ENCODE measurements around the gene GPAM.
A peak's percentile ranks its signal among the peaks of the same experiment; 100 is the strongest.

The GPAM gene, protein sequence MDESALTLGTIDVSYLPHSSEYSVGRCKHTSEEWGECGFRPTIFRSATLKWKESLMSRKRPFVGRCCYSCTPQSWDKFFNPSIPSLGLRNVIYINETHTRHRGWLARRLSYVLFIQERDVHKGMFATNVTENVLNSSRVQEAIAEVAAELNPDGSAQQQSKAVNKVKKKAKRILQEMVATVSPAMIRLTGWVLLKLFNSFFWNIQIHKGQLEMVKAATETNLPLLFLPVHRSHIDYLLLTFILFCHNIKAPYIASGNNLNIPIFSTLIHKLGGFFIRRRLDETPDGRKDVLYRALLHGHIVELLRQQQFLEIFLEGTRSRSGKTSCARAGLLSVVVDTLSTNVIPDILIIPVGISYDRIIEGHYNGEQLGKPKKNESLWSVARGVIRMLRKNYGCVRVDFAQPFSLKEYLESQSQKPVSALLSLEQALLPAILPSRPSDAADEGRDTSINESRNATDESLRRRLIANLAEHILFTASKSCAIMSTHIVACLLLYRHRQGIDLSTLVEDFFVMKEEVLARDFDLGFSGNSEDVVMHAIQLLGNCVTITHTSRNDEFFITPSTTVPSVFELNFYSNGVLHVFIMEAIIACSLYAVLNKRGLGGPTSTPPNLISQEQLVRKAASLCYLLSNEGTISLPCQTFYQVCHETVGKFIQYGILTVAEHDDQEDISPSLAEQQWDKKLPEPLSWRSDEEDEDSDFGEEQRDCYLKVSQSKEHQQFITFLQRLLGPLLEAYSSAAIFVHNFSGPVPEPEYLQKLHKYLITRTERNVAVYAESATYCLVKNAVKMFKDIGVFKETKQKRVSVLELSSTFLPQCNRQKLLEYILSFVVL

DNA sequence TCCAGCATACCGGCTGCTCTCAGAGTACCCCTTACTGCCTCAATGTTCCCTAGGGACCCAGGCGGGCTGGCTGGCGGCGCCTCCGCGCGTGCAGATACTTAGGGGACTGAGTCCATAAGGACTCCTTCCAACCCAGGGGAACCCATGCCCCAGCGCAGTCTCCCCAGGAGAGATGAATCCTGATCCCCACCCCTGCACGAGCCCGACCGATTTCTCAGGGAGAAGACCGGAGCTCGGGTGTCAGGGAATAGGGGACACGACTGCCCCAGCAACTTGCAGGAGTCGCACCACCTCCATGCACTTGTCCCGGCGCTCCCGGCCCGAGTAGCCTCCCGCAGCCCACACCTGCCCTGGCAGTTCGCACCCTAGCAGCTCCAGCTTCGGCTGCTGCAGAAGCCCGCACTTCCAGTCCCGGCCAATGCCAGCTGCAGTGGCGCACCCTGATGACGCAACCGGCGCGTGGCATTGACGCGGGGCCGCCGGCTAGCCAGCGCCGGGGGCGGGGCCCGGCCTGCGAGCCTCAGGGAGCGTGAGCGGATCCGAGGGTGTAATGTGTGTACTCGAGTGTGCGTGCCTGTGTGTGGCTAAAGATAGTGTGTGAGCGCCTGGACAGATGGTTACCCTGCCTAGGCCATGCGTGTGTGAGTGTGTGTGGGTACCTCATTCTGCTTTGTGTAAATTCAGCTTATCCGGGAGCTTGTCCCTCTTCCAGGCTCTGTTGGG lies at the start of gene GPAM:
Gene GPAM, minus strand, starts transcription at position 437 of the 723 bp plus-strand sequence. CDS start 1,981 bp downstream, outside the sequence.
- DNase-seq (ENCODE audit: low read depth), result peak; percentile 65
- in situ Hi-C loops (cut with HindIII; ENCODE audit: low sequenced_read_pairs), result no loop called here
- TF ChIP-seq, protein P1, sequence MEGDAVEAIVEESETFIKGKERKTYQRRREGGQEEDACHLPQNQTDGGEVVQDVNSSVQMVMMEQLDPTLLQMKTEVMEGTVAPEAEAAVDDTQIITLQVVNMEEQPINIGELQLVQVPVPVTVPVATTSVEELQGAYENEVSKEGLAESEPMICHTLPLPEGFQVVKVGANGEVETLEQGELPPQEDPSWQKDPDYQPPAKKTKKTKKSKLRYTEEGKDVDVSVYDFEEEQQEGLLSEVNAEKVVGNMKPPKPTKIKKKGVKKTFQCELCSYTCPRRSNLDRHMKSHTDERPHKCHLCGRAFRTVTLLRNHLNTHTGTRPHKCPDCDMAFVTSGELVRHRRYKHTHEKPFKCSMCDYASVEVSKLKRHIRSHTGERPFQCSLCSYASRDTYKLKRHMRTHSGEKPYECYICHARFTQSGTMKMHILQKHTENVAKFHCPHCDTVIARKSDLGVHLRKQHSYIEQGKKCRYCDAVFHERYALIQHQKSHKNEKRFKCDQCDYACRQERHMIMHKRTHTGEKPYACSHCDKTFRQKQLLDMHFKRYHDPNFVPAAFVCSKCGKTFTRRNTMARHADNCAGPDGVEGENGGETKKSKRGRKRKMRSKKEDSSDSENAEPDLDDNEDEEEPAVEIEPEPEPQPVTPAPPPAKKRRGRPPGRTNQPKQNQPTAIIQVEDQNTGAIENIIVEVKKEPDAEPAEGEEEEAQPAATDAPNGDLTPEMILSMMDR (IDR thresholded peaks at IDR 0.05; ENCODE audit: low read depth, low read length, missing control alignments), result no peak

DNA sequence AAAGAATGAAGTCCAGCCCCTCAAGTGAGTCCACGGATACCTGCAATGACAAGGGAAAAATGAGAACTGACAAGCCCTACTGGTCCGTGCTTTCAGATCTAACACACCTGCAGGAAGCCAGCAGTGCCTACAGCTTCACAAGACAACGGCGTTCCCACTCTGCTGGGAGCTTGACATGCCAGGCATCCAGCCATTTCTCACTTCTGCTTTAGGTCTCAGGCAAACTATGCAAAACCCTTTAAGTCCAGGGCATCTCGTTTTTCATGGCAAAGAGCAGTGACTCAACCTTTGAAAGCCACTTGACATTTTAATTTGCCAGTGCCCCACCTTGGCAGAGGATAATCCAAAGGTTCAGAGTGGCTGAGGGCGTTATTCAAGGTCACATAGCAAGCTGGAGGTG lies 49.1 kb upstream of the GPAM start:
- TF ChIP-seq, protein P1 (IDR thresholded peaks at IDR 0.05; ENCODE audit: low read depth, low read length, missing control alignments), result no peak
- DNase-seq (ENCODE audit: low read depth), result no peak
- H3K4me3 ChIP-seq (ENCODE audit: low read depth, low read length), result no peak overlapping the region
- in situ Hi-C loops (cut with HindIII; ENCODE audit: low sequenced_read_pairs), result no loop called here

More for the DNA sequence above, at the start of gene GPAM:
- H3K4me3 ChIP-seq (ENCODE audit: low read depth, low read length), result peak within 1 kb of the TSS; percentile 85

DNA sequence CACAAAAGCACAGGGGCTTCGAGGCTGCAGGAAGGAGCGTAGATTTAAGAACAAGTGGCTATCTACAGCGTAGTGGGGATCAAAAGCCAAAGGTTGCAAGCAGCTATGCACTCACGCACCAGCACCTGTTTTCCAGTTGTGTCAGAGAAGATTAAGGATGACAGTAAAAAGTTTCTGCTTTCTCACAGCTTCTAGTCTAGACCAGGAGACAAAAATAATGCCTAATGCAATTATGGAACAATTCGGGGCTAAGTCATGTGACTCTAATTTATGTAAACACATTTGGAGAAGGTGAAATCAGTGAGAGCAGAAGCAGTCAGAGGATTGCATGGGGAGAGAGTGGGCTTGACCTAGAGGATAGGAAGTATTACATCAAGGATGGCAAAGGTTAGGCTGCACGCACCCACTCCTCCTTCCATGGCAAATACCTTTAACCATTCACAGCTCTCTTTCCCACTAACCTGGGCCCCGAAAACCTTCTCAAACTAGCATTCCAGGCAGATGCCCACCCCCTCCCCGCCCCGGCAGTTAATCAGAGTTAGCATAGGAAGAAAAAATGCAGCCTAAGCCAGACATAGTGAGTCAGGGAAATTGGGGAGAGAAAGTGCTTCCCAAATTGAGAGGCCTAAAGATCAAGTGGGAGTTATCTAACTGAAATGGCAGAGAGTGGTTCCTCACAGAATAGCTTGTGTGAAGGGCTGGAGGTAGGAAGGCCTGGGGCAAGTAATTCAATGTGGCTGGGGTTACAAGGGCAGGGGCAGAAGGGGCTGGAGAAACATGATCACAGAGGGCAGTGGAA lies 48.2 kb upstream of the GPAM start:
- TF ChIP-seq, protein P1 (IDR thresholded peaks at IDR 0.05; ENCODE audit: low read depth, low read length, missing control alignments), result no peak
- no peak overlapping the region for H3K4me3 ChIP-seq (ENCODE audit: low read depth, low read length)
- DNase-seq (ENCODE audit: low read depth), result no peak
- in situ Hi-C loops (cut with HindIII; ENCODE audit: low sequenced_read_pairs), result no loop called here

DNA sequence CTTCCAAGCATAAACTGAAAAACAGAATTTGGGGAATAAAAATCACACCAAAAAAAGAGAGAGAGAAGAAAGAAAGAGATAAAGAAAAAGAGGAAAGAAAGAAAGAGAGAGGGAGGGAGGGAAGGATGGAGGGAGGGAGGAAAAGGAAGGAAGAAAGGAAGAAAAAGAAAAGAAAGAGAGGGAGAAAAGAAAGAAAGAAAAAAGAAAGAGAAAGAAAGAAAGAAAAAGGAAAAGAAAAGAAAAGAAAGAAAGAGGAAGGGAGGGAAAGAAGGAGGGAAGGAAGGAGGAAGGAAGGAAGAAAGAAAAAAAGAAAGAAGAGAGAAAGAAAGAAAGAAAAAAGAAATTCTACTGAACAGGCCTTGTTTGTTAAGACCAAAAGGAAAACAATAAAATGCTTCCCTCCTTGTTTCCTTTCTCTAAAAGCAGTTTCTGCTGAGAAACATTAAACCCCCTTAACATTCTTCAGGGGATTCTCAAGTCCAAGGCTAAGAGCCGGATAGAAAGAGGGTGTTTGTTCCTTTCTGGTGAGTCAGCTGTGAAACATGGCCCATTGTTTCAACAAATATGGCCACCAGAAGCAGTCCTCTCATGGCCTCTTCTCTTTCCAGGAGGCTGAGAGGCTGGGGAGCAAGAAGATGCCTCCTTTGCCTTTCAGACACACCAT lies 46.9 kb upstream of the GPAM start:
- TF ChIP-seq, protein P1 (IDR thresholded peaks at IDR 0.05; ENCODE audit: low read depth, low read length, missing control alignments), result no peak
- no peak overlapping the region for H3K4me3 ChIP-seq (ENCODE audit: low read depth, low read length)
- in situ Hi-C loops (cut with HindIII; ENCODE audit: low sequenced_read_pairs), result no loop called here
- DNase-seq (ENCODE audit: low read depth), result no peak

DNA sequence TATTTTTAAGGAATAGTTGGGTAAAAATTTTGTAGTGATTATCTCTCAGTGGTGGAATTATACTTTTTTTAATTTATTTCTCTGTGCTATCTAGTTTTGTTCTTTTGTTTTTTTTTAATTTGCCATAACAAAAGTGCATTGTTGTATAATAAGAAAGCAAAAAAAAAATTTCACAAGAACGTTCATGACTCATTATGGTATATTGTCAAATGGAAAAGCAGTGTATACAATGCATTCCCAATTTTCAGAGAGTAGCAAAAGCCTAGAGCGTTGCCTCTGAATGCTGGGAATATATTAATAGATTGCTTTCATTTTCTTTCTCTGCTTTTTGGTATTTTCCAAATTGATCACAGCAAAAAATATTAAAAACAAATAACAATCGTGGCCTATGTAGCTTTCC lies 46.3 kb upstream of the GPAM start:
- H3K4me3 ChIP-seq (ENCODE audit: low read depth, low read length), result no peak overlapping the region
- no peak for DNase-seq (ENCODE audit: low read depth)
- in situ Hi-C loops (cut with HindIII; ENCODE audit: low sequenced_read_pairs), result no loop called here
- TF ChIP-seq, protein P1 (IDR thresholded peaks at IDR 0.05; ENCODE audit: low read depth, low read length, missing control alignments), result no peak

All from astrocyte of the cerebellum (primary cell).